ENCODE data around the gene PTPN3. TPM values are rescaled to one million over a fixed set of nuclear protein-coding genes. Genes with fewer than 3 reads are reported as not detected.

Gene PTPN3
- total RNA-seq, 4 donors from 2014 or later: 31.6 to 64.0 (median 38.7) TPM

DNA sequence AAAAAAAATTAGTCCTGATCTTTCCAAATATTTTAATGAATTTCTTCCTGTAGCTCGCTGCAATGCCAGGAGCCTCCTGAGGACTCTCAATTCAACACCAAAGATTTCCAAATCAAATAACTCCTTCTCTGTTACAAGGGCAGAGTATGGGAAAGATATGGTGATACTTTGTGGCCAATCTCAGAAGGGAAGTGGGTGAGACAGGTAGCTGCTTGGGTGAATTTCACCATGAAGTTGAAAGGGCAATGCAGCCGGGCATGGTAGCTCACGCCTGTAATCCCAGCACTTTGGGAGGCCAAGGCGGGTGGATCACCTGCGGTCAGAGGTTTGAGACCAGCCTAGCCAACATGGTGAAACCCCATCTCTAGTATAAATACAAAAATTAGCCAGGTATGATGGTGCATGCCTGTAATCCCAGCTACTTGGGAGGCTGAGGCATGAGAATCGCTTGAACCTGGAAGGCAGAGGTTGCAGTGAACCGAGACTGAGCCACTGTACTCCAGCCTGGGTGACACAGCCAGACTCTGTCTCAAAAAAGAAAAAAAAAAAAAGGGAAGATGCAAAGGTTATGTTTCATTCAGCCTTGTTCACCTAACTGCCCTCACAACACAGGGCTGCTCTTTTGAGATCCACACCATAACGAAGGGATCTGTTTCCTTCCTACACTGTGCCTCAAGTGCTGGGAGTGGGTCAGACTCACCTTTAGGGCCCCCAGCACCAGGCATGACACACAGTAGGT, 58.6 kb downstream of the PTPN3 start:
- TF ChIP-seq POLR2A (IDR thresholded peaks at IDR 0.05) (no peak), EP300 (IDR thresholded peaks at IDR 0.05) (no peak), POLR2AphosphoS5 (IDR thresholded peaks at IDR 0.05) (no peak)
- TF ChIP-seq, protein P1, sequence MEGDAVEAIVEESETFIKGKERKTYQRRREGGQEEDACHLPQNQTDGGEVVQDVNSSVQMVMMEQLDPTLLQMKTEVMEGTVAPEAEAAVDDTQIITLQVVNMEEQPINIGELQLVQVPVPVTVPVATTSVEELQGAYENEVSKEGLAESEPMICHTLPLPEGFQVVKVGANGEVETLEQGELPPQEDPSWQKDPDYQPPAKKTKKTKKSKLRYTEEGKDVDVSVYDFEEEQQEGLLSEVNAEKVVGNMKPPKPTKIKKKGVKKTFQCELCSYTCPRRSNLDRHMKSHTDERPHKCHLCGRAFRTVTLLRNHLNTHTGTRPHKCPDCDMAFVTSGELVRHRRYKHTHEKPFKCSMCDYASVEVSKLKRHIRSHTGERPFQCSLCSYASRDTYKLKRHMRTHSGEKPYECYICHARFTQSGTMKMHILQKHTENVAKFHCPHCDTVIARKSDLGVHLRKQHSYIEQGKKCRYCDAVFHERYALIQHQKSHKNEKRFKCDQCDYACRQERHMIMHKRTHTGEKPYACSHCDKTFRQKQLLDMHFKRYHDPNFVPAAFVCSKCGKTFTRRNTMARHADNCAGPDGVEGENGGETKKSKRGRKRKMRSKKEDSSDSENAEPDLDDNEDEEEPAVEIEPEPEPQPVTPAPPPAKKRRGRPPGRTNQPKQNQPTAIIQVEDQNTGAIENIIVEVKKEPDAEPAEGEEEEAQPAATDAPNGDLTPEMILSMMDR (IDR thresholded peaks at IDR 0.05): no peak
- no peaks in the 10 kb centered on the region for H3K9me3 ChIP-seq
- no peak overlapping the region for H3K4me3 ChIP-seq
- H3K4me1 ChIP-seq: peaks cover 12% of the 10 kb centered on the region
- no peak overlapping the region for H3K27ac ChIP-seq
- no peak for DNase-seq (ENCODE audit: low spot score in 2 of 2)
- peaks cover 4% of the 10 kb centered on the region for H3K36me3 ChIP-seq
- 88% methylated on average over 8 of the region's 8 CpGs for WGBS
- no peaks in the 10 kb centered on the region for H3K27me3 ChIP-seq

DNA sequence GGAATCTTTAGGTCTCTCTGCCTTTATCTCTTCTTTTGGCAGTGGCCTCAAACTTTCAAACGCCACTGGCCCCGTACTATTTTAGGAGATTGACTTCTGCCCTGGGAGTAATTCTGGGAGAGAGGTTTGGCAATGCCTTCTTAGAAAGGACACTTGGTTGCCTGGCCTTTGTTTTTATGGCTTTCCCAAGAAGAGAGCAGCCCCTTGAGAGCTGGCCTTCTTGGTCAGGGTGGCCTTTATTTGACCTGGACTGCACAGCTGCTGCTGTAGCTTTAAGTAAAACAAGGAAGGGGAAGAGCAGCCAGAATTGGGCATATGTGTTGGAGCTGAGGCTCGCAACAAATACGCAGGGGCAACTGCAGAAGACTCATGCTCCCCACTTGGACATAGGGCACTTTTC, 60.8 kb downstream of the PTPN3 start:
- H3K36me3 ChIP-seq: peaks cover 10% of the 10 kb centered on the region

DNA sequence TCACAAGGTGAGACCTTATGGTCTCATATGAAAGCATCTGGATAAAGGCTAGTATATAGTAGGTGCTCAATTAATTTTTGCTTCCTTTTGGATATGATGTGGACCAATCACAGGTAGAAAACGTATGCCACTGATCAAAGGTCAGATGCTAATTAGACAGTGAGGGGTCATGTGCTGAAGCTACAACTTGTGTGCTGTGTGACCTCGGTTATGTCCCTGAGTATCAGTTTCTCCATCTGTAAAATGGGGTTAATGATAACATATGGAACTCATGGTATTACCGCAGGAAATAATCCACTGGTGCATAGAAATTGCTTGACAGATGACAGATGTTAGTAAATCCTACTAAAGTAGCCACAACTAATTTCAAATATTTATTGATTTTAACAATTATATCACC, 62.0 kb downstream of the PTPN3 start:
- TF ChIP-seq EP300 (IDR thresholded peaks at IDR 0.05) (no peak), POLR2AphosphoS5 (IDR thresholded peaks at IDR 0.05) (no peak)
- TF ChIP-seq, protein P1 (IDR thresholded peaks at IDR 0.05): no peak
- no peak for DNase-seq (ENCODE audit: low spot score in 2 of 2)
- Histone ChIP-seq H3K27ac (no peak overlapping the region), H3K9me3 (no peaks in the 10 kb centered on the region), H3K36me3 (peaks cover 20% of the 10 kb centered on the region), H3K4me1 (peaks cover 9% of the 10 kb centered on the region), H3K27me3 (no peaks in the 10 kb centered on the region), H3K4me3 (no peak overlapping the region)
- 86% methylated on average over 3 of the region's 3 CpGs for WGBS

More for the DNA sequence above, 60.8 kb downstream of the PTPN3 start:
- Histone ChIP-seq H3K9me3 (no peaks in the 10 kb centered on the region), H3K27ac (no peak overlapping the region), H3K4me1 (peaks cover 12% of the 10 kb centered on the region), H3K27me3 (no peaks in the 10 kb centered on the region), H3K4me3 (no peak overlapping the region)
- TF ChIP-seq EP300 (IDR thresholded peaks at IDR 0.05): no peak
- no peak for TF ChIP-seq POLR2AphosphoS5 (IDR thresholded peaks at IDR 0.05)
- TF ChIP-seq, protein P1 (IDR thresholded peaks at IDR 0.05): no peak
- no peak for TF ChIP-seq POLR2A (IDR thresholded peaks at IDR 0.05)
- 57% methylated on average over 4 of the region's 4 CpGs for WGBS
- no peak for DNase-seq (ENCODE audit: low spot score in 2 of 2)

DNA sequence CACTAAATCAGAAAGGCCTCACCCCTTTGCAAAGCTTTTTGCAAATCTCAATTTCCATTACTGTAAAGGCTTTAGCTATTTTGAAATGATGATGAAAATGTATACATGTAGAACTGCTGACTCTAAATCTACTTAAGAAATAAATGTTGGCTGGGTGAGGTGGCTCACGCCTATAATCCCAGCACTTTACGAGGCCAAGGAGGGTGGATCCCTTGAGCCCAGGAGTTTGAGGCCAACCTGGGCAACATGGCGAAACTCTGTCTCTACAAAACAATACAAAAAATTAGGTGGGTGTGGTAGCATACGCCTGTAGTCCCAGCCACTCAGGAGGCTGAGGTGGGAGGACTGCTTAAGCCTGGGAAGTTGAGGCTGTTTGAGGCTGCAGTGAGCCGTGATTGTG, 64.6 kb downstream of the PTPN3 start:
- H3K4me3 ChIP-seq: no peak overlapping the region
- H3K4me1 ChIP-seq: no peaks in the 10 kb centered on the region
- 58% methylated on average over 5 of the region's 5 CpGs for WGBS
- TF ChIP-seq POLR2AphosphoS5 (IDR thresholded peaks at IDR 0.05) (no peak), EP300 (IDR thresholded peaks at IDR 0.05) (no peak), POLR2A (IDR thresholded peaks at IDR 0.05) (no peak)
- TF ChIP-seq, protein P1 (IDR thresholded peaks at IDR 0.05): no peak
- H3K36me3 ChIP-seq: peaks cover 32% of the 10 kb centered on the region
- DNase-seq (ENCODE audit: low spot score in 2 of 2): no peak
- no peaks in the 10 kb centered on the region for H3K27me3 ChIP-seq
- no peaks in the 10 kb centered on the region for H3K9me3 ChIP-seq
- H3K27ac ChIP-seq: no peak overlapping the region

DNA sequence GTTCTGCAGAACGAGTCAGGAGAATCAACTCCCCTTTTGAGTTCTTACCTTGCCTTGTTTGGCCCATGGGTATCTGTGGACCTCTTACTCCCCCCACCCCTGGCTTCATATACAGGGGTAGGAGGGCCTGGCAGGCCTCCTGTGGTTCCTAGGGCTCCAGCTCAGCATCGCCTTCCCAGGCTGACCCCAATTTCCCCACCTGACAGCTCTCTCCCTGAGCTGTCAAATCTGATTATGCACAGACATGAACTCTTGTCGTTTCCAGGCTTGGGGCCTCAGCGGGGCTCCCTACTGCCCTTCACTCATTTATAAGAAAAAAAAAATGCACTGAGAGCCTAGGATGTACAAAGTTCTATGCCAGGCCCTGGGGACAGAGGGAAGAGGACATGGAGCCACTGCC, 67.9 kb downstream of the PTPN3 start:
- no peak for TF ChIP-seq POLR2A (IDR thresholded peaks at IDR 0.05)
- TF ChIP-seq, protein P1 (IDR thresholded peaks at IDR 0.05): no peak
- 67% methylated on average over 4 of the region's 4 CpGs for WGBS

More for the DNA sequence above, 67.9 kb downstream of the PTPN3 start:
- no peak overlapping the region for H3K27ac ChIP-seq
- no peaks in the 10 kb centered on the region for H3K4me1 ChIP-seq
- no peaks in the 10 kb centered on the region for H3K9me3 ChIP-seq
- DNase-seq (ENCODE audit: low spot score in 2 of 2): no peak
- H3K36me3 ChIP-seq: peaks cover 41% of the 10 kb centered on the region
- no peak overlapping the region for H3K4me3 ChIP-seq
- no peaks in the 10 kb centered on the region for H3K27me3 ChIP-seq
